Measurements from ENCODE around the gene ZP2.
"Not testable (repeated sequence)": the region's sequence is repeated elsewhere in the genome, so short reads cannot be mapped to it uniquely, and the experiment has no call there.

GRCh38 chr16:21153124-21153729 is 58.1 kb downstream of the ZP2 start:
- TF ChIP-seq POLR2AphosphoS5 (IDR thresholded peaks at IDR 0.05); EP300 (IDR thresholded peaks at IDR 0.05; ENCODE audit: low read depth): not testable (repeated sequence)
- TF ChIP-seq, protein P1, sequence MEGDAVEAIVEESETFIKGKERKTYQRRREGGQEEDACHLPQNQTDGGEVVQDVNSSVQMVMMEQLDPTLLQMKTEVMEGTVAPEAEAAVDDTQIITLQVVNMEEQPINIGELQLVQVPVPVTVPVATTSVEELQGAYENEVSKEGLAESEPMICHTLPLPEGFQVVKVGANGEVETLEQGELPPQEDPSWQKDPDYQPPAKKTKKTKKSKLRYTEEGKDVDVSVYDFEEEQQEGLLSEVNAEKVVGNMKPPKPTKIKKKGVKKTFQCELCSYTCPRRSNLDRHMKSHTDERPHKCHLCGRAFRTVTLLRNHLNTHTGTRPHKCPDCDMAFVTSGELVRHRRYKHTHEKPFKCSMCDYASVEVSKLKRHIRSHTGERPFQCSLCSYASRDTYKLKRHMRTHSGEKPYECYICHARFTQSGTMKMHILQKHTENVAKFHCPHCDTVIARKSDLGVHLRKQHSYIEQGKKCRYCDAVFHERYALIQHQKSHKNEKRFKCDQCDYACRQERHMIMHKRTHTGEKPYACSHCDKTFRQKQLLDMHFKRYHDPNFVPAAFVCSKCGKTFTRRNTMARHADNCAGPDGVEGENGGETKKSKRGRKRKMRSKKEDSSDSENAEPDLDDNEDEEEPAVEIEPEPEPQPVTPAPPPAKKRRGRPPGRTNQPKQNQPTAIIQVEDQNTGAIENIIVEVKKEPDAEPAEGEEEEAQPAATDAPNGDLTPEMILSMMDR (IDR thresholded peaks at IDR 0.05), result not testable (repeated sequence)

Measured in transverse colon (tissue), 4 donors.